CD4-positive, alpha-beta T cell (primary cell): Measurements from ENCODE around the gene RAB28. TPM values are rescaled to one million over a fixed set of nuclear protein-coding genes. Genes with fewer than 3 reads are reported as not detected.

Experiments
- ATAC-seq: fragments of 200-7000 bp; cut with Tn5 transposase; one replicate; pipeline ENCODE4 v1.10.0; 2022; ENCODE audit warnings: mild to moderate bottlenecking; ENCODE audit not compliant: poor library complexity
- CTCF ChIA-PET: fragments of 350-600 bp; sonication (Branson Sonifier 250); formaldehyde crosslinking; loops from one replicate; lab custom pipeline; 2021; ENCODE audit warnings: antibody characterized with exemption, inconsistent platforms; lab: Charles Lee
- POLR2A ChIA-PET: fragments of 350-600 bp; sonication (Branson Sonifier 250); formaldehyde crosslinking; loops from one replicate; lab custom pipeline; 2021; ENCODE audit warnings: antibody characterized with exemption, inconsistent platforms; lab: Charles Lee
- DNase-seq, 14 experiments: peaks; one replicate each; pipeline ENCODE4 v3.0.0-alpha.2; 2013 to 2020; ENCODE audit warnings: mixed read lengths in 2 of 14
- H3K27ac ChIP-seq, 2 donors: one replicate each; pipeline versions ENCODE4 v1.5.1 to v1.7.0; 2013; ENCODE audit warnings: low read length in 2 of 2, low read depth in 1 of 2, mild to moderate bottlenecking in 1 of 2
- H3K27me3 ChIP-seq, 2 experiments: 1 replicate in 1 of 2; 2 replicates in 1 of 2; pipeline versions ENCODE4 v1.6.1 to v1.7.0; 2013; ENCODE audit warnings: low read length in 2 of 2, control low read depth in 1 of 2, mild to moderate bottlenecking in 1 of 2, moderate library complexity in 1 of 2; ENCODE audit not compliant: insufficient read depth in 2 of 2, control insufficient read depth in 1 of 2
- H3K36me3 ChIP-seq: one replicate; pipeline ENCODE4 v1.6.1; 2013; ENCODE audit warnings: low read length, control low read depth; ENCODE audit not compliant: insufficient read depth
- H3K4me1 ChIP-seq: one replicate; pipeline ENCODE4 v1.6.1; 2013; ENCODE audit warnings: low read length, control low read depth; ENCODE audit not compliant: insufficient read depth
- H3K4me3 ChIP-seq: one replicate; pipeline ENCODE4 v1.5.1; 2013; ENCODE audit warnings: mild to moderate bottlenecking, low read length, moderate library complexity
- H3K9me3 ChIP-seq, 2 experiments: 1 replicate in 1 of 2; 2 replicates in 1 of 2; pipeline versions ENCODE4 v1.6.1 to v1.7.0; 2013; ENCODE audit warnings: low read length in 2 of 2, mild to moderate bottlenecking in 2 of 2, control low read depth in 1 of 2, moderate library complexity in 1 of 2; ENCODE audit not compliant: control insufficient read depth in 1 of 2, insufficient read depth in 1 of 2
- H3K27ac Mint-ChIP-seq: one replicate; pipeline ENCODE4 v1.8.0; 2020; ENCODE audit warnings: mixed read lengths
- H3K27me3 Mint-ChIP-seq: one replicate; pipeline ENCODE4 v1.8.0; 2021; ENCODE audit warnings: mixed read lengths
- H3K36me3 Mint-ChIP-seq: one replicate; pipeline ENCODE4 v1.8.0; 2021; ENCODE audit warnings: low read depth, mixed read lengths
- H3K4me1 Mint-ChIP-seq: one replicate; pipeline ENCODE4 v1.8.0; 2021; ENCODE audit warnings: low read depth, mixed read lengths
- H3K4me3 Mint-ChIP-seq: one replicate; pipeline ENCODE4 v1.8.0; 2020; ENCODE audit warnings: mild to moderate bottlenecking, mixed read lengths
- H3K9me3 Mint-ChIP-seq: one replicate; pipeline ENCODE4 v1.8.0; 2020; ENCODE audit warnings: mixed read lengths
- intact Hi-C, 2 experiments: fragments of 100-400 bp; cut with DNase I in 1 of 2; cut with micrococcal nuclease in 1 of 2; formaldehyde crosslinking; loops; one replicate each; pipeline versions ENCODE4 v1.15.1 to v1.9.0; 2023 to 2025; cut with DNase I, micrococcal nuclease
- total RNA-seq, 174 experiments: library from RNA in 2 of 174; stranded (reverse) in 2 of 174; gene quantifications; one replicate each; pipeline ENCODE4 v1.2.3 and lab custom pipeline; 2021 to 2026
- TF ChIP-seq, protein P1 (sequence below): fragments of 200-600 bp; IDR thresholded peaks from one replicate; pipeline ENCODE4 v1.8.0; 2022; ENCODE audit warnings: antibody characterized with exemption, mild to moderate bottlenecking

RAB28 gene
- total RNA-seq, 2 experiments from 2014 or later = 3.9 to 4.2 TPM

DNA sequence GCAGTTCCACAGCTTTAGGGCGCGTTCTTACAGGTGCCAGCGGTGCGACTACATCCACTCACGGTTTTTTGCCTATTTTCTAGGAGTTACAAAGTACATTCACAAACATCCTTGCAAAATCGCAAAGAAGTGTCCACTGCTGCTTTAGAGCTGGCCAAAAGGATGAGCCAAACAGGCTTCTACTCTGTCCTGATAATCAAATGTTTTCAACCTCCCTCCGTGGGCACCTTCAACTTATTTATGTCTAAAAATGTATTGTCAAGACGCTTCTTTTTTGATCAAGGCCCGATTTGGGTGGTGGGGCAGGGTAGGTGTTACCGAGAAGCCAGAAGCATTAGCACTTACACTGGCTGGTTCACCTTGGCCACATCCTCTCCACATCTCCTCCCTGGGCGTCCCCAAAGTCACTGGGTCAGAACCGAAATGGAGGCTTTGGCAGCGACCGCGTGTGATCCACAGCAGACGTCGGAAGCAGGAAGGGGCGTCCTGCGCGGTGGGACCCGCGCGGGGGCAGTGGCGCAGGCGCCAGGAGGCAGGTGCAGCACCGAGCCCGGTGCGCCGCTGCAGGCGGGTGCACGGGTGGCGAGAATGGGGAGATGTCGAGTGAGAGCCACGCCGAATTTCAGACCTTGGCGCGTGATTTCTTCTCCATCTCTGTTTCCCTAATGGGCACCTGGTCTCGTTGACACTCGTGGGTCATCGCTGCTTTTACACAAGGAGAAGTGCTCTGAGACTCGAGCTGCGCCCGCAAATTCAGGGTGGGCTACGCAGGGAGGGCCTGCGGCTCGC is 43.2 kb upstream of the RAB28 start:
- peak; percentile 37 for ATAC-seq
- H3K36me3 ChIP-seq = no peaks in the 10 kb centered on the region
- H3K27ac Mint-ChIP-seq = no peak overlapping the region
- peaks cover 48% of the 10 kb centered on the region for H3K4me1 Mint-ChIP-seq
- H3K9me3 Mint-ChIP-seq = no peaks in the 10 kb centered on the region
- H3K27ac ChIP-seq = no peak overlapping the region
- peaks cover 12 to 50% of the 10 kb centered on the region in 2 experiments for H3K9me3 ChIP-seq
- TF ChIP-seq, protein P1, sequence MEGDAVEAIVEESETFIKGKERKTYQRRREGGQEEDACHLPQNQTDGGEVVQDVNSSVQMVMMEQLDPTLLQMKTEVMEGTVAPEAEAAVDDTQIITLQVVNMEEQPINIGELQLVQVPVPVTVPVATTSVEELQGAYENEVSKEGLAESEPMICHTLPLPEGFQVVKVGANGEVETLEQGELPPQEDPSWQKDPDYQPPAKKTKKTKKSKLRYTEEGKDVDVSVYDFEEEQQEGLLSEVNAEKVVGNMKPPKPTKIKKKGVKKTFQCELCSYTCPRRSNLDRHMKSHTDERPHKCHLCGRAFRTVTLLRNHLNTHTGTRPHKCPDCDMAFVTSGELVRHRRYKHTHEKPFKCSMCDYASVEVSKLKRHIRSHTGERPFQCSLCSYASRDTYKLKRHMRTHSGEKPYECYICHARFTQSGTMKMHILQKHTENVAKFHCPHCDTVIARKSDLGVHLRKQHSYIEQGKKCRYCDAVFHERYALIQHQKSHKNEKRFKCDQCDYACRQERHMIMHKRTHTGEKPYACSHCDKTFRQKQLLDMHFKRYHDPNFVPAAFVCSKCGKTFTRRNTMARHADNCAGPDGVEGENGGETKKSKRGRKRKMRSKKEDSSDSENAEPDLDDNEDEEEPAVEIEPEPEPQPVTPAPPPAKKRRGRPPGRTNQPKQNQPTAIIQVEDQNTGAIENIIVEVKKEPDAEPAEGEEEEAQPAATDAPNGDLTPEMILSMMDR = no peak
- peak overlapping the region; percentile 38 for H3K4me3 Mint-ChIP-seq
- H3K27me3 Mint-ChIP-seq = peaks cover 95% of the 10 kb centered on the region
- intact Hi-C loops = no loop called here
- H3K27me3 ChIP-seq = peaks cover 94 to 95% of the 10 kb centered on the region in 2 experiments
- H3K4me3 ChIP-seq = no peak overlapping the region
- DNase-seq = peak in 1 of 14 experiments; percentile 13
- no peaks in the 10 kb centered on the region for H3K36me3 Mint-ChIP-seq
- POLR2A ChIA-PET = no interaction called here
- H3K4me1 ChIP-seq = peaks cover 43% of the 10 kb centered on the region
- CTCF ChIA-PET = interaction anchor here (1.5 kb wide), 1 partner anchor 15 kb away, joined by 3 read pairs; no protein-coding TSS in a partner anchor

DNA sequence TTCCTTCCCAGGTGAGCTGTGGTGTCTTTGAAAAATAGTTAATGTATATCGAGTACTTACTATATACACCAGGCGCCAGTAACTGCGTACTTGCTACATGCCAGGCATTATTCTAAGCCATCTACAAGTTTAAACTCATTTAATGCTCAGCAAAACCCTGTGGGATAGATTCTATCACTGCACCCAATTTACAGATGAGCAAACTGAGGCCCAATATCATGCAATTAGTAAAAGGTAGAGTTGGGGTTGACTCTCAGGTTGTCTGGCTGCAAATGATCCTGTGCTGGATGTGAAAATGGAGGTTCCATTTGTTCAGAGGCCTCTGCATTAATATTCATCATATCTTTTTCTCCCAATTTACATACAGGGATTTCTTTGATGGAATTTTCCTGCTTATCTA is 42.5 kb upstream of the RAB28 start:
- H3K4me1 ChIP-seq = peaks cover 46% of the 10 kb centered on the region
- Mint-ChIP-seq H3K4me1 (peaks cover 47% of the 10 kb centered on the region), H3K4me3 (no peak overlapping the region), H3K27ac (no peak overlapping the region), H3K36me3 (no peaks in the 10 kb centered on the region), H3K9me3 (no peaks in the 10 kb centered on the region), H3K27me3 (peaks cover 97% of the 10 kb centered on the region)
- ChIA-PET CTCF (interaction anchor here (1.5 kb wide), 1 partner anchor 16 kb away, joined by 3 read pairs; no protein-coding TSS in a partner anchor), POLR2A (no interaction called here)
- DNase-seq (no peak), ATAC-seq (no peak)
- intact Hi-C loops = no loop called here
- no peaks in the 10 kb centered on the region for H3K36me3 ChIP-seq
- TF ChIP-seq, protein P1 = no peak
- no peak overlapping the region for H3K4me3 ChIP-seq
- peaks cover 94 to 97% of the 10 kb centered on the region in 2 experiments for H3K27me3 ChIP-seq
- H3K9me3 ChIP-seq = peaks cover 12 to 53% of the 10 kb centered on the region in 2 experiments
- H3K27ac ChIP-seq = no peak overlapping the region

DNA sequence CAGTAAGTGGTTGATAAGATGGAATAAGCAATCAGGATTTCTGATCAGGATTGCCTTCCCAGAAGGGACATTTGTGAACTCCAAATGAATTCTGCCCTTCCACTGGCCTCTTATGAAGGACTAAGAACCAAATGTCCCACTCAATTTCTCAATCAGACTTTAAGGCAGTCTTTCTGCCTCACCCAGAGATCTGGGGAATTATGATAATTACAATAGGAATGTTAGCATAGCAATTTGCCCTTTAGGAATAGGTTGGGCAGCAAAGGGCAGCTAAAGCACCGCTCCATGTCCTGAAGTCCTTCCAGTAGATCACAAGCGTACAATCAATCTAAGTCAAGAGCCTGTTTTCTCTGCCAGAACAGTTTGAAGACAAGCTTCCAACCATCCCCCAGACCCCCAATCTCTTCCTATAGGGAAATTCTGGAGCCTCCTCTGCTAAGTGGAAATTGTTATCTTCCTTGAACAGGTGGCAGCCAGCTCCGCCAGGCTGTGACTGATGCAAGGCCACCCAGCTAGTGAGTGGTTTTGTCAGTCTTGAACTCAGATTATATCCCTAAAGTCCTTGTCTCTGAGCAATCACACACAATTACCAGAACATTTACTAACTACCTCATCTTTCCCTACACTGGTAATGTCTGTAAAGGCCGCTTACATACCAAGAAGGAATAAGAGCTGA is 41.6 kb upstream of the RAB28 start:
- Histone ChIP-seq H3K4me3 (no peak overlapping the region), H3K9me3 (peaks cover 12 to 46% of the 10 kb centered on the region in 2 experiments), H3K27me3 (peaks cover 85 to 97% of the 10 kb centered on the region in 2 experiments), H3K36me3 (no peaks in the 10 kb centered on the region), H3K27ac (no peak overlapping the region), H3K4me1 (peaks cover 39% of the 10 kb centered on the region)
- Mint-ChIP-seq H3K36me3 (no peaks in the 10 kb centered on the region), H3K9me3 (no peaks in the 10 kb centered on the region), H3K27me3 (peaks cover 95% of the 10 kb centered on the region), H3K27ac (no peak overlapping the region), H3K4me3 (no peak overlapping the region), H3K4me1 (peaks cover 38% of the 10 kb centered on the region)
- DNase-seq (no peak), ATAC-seq (no peak)
- TF ChIP-seq, protein P1 = no peak
- CTCF ChIA-PET = no interaction called here
- POLR2A ChIA-PET = no interaction called here
- intact Hi-C loops = no loop called here
